ENCODE data around the gene EPS8L2.

Gene EPS8L2

GRCh38 chr11:765025-765801 is 59.2 kb downstream of the EPS8L2 start:
- ChIA-PET POLR2A (interaction anchor here (0.7 to 1.9 kb wide), 3 partner anchors 10 to 44 kb away, joined by 3 to 5 read pairs (median 4); partner anchors contain the start of gene RPLP2), CTCF (interaction anchor here (0.6 to 1.0 kb wide), 6 partner anchors 10 to 70 kb away, joined by 3 to 5 read pairs (median 3); partner anchors contain the start of genes DEAF1, GATD1 and TMEM80)
- Histone ChIP-seq H3K4me3 (ENCODE audit: low read depth, low read length) (no peak overlapping the region), H3K27ac (ENCODE audit: extremely low read depth, low read depth, low read length) (no peak overlapping the region), H3K4me1 (ENCODE audit: control insufficient read depth, insufficient read depth, low read length) (no peaks in the 10 kb centered on the region), H3K36me3 (ENCODE audit: control insufficient read depth in 2 of 2, insufficient read depth in 1 of 2, low read length in 2 of 2) (peaks cover 4 to 75% of the 10 kb centered on the region in 2 experiments; a peak in 2 of 3 replicates), H3K9me3 (ENCODE audit: control insufficient read depth, insufficient read depth, low read depth, low read length) (no peaks in the 10 kb centered on the region)
- peak; percentile 51 for TF ChIP-seq ZNF600 (tag by site-specific recombination; IDR thresholded peaks at IDR 0.05)
- TF ChIP-seq GLI4 (tag by site-specific recombination; IDR thresholded peaks at IDR 0.05) = no peak
- TF ChIP-seq ZNF660 (tag by site-specific recombination; IDR thresholded peaks at IDR 0.05) = no peak
- no peak for TF ChIP-seq ZNF169 (tag by site-specific recombination; IDR thresholded peaks at IDR 0.05)
- TF ChIP-seq ZNF654 (tag by site-specific recombination; IDR thresholded peaks at IDR 0.05; ENCODE audit: low read depth) = peak; percentile 37
- TF ChIP-seq, protein P1, sequence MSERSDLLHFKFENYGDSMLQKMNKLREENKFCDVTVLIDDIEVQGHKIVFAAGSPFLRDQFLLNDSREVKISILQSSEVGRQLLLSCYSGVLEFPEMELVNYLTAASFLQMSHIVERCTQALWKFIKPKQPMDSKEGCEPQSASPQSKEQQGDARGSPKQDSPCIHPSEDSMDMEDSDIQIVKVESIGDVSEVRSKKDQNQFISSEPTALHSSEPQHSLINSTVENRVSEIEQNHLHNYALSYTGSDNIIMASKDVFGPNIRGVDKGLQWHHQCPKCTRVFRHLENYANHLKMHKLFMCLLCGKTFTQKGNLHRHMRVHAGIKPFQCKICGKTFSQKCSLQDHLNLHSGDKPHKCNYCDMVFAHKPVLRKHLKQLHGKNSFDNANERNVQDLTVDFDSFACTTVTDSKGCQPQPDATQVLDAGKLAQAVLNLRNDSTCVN (tag by site-specific recombination; optimal IDR thresholded peaks at IDR 0.05) = no peak
- TF ChIP-seq, protein P2, sequence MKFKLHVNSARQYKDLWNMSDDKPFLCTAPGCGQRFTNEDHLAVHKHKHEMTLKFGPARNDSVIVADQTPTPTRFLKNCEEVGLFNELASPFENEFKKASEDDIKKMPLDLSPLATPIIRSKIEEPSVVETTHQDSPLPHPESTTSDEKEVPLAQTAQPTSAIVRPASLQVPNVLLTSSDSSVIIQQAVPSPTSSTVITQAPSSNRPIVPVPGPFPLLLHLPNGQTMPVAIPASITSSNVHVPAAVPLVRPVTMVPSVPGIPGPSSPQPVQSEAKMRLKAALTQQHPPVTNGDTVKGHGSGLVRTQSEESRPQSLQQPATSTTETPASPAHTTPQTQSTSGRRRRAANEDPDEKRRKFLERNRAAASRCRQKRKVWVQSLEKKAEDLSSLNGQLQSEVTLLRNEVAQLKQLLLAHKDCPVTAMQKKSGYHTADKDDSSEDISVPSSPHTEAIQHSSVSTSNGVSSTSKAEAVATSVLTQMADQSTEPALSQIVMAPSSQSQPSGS (tag by site-specific recombination; IDR thresholded peaks at IDR 0.05; ENCODE audit: low read depth) = no peak
- no peak; the same call in 1 of the 2 replicates for TF ChIP-seq KLF16 (tag by site-specific recombination; IDR thresholded peaks at IDR 0.05)
- TF ChIP-seq, protein P3, sequence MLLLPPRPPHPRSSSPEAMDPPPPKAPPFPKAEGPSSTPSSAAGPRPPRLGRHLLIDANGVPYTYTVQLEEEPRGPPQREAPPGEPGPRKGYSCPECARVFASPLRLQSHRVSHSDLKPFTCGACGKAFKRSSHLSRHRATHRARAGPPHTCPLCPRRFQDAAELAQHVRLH (tag by site-specific recombination; IDR thresholded peaks at IDR 0.05) = no peak
- TF ChIP-seq ZNF560 (tag by site-specific recombination; IDR thresholded peaks at IDR 0.05; ENCODE audit: borderline replicate concordance) = no peak
- TF ChIP-seq ZNF423 (tag by site-specific recombination; IDR thresholded peaks at IDR 0.05) = no peak
- no peak for TF ChIP-seq ZNF555 (tag by site-specific recombination; conservative IDR thresholded peaks at IDR 0.05)
- TF ChIP-seq ZSCAN5A (tag by site-specific recombination; IDR thresholded peaks at IDR 0.05) = no peak
- TF ChIP-seq ZNF16 (tag by site-specific recombination; IDR thresholded peaks at IDR 0.05; ENCODE audit: low read depth) = no peak
- TF ChIP-seq, protein P4, sequence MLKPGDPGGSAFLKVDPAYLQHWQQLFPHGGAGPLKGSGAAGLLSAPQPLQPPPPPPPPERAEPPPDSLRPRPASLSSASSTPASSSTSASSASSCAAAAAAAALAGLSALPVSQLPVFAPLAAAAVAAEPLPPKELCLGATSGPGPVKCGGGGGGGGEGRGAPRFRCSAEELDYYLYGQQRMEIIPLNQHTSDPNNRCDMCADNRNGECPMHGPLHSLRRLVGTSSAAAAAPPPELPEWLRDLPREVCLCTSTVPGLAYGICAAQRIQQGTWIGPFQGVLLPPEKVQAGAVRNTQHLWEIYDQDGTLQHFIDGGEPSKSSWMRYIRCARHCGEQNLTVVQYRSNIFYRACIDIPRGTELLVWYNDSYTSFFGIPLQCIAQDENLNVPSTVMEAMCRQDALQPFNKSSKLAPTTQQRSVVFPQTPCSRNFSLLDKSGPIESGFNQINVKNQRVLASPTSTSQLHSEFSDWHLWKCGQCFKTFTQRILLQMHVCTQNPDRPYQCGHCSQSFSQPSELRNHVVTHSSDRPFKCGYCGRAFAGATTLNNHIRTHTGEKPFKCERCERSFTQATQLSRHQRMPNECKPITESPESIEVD (tag by site-specific recombination; IDR thresholded peaks at IDR 0.05) = no peak
- TF ChIP-seq, protein P5, sequence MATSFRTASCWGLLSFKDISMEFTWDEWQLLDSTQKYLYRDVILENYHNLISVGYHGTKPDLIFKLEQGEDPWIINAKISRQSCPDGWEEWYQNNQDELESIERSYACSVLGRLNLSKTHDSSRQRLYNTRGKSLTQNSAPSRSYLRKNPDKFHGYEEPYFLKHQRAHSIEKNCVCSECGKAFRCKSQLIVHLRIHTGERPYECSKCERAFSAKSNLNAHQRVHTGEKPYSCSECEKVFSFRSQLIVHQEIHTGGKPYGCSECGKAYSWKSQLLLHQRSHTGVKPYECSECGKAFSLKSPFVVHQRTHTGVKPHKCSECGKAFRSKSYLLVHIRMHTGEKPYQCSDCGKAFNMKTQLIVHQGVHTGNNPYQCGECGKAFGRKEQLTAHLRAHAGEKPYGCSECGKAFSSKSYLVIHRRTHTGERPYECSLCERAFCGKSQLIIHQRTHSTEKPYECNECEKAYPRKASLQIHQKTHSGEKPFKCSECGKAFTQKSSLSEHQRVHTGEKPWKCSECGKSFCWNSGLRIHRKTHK (tag by site-specific recombination; IDR thresholded peaks at IDR 0.05) = no peak
- no peak for TF ChIP-seq ZNF521 (tag by site-specific recombination; IDR thresholded peaks at IDR 0.05)
- no peak for TF ChIP-seq OSR2 (tag by site-specific recombination; IDR thresholded peaks at IDR 0.05)
- TF ChIP-seq KLF9 (tag by site-specific recombination; IDR thresholded peaks at IDR 0.05; ENCODE audit: low read depth) = 0 out of 2 replicates have a peak, but pooled peaks have one; percentile 24
- TF ChIP-seq ZFP3 (tag by site-specific recombination; IDR thresholded peaks at IDR 0.05; ENCODE audit: low read depth) = no peak
- no peak for TF ChIP-seq ZNF354C (tag by site-specific recombination; IDR thresholded peaks at IDR 0.05; ENCODE audit: borderline replicate concordance, low read depth)
- no peak for TF ChIP-seq ZNF596 (tag by site-specific recombination; IDR thresholded peaks at IDR 0.05)
- no peak for TF ChIP-seq ZNF549 (tag by site-specific recombination; IDR thresholded peaks at IDR 0.05)
- TF ChIP-seq KLF7 (tag by site-specific recombination; IDR thresholded peaks at IDR 0.05; ENCODE audit: borderline replicate concordance) = no peak
- TF ChIP-seq TCF7L2 (IDR thresholded peaks at IDR 0.05; ENCODE audit: borderline replicate concordance, low read depth, low read length) = no peak
- 0 out of 2 replicates have a peak, but pooled peaks have one; percentile 16 for TF ChIP-seq ZFHX2 (tag by site-specific recombination; conservative IDR thresholded peaks at IDR 0.05)
- TF ChIP-seq PRDM1 (tag by site-specific recombination; IDR thresholded peaks at IDR 0.05) = no peak
- TF ChIP-seq CTCF (tag by site-specific recombination; IDR thresholded peaks at IDR 0.05) = peak; percentile 83
